ENCODE measurements around the gene LRMDA. TPM values are rescaled to one million over a fixed set of nuclear protein-coding genes. Genes with fewer than 3 reads are reported as not detected.

The LRMDA gene
- total RNA-seq, 1 donor from 2014 or later: 5.2 TPM

- Histone ChIP-seq H3F3A (ENCODE audit: low read depth) (no peaks in the 10 kb centered on the region), H3K79me2 (ENCODE audit: low read depth) (no peaks in the 10 kb centered on the region), H3K9ac (no peak overlapping the region), H3K4me3 (no peak overlapping the region), H2AFZ (replicated peaks) (no peak overlapping the region), H3K9me3 (ENCODE audit: low read depth) (no peaks in the 10 kb centered on the region), H3K36me3 (no peaks in the 10 kb centered on the region), H3K4me2 (no peak overlapping the region), H3K27ac (no peak overlapping the region), H4K20me1 (ENCODE audit: low read depth) (no peaks in the 10 kb centered on the region), H3K27me3 (no peaks in the 10 kb centered on the region), H3K4me1 (no peaks in the 10 kb centered on the region)
- TF ChIP-seq EZH2 (IDR thresholded peaks at IDR 0.05): no peak
- TF ChIP-seq CTCF (IDR thresholded peaks at IDR 0.05): no peak
- no peak for TF ChIP-seq EZH2phosphoT487 (IDR thresholded peaks at IDR 0.05)
- no peak for DNase-seq (ENCODE audit: low spot score)
- Mint-ChIP-seq H3K27me3 (ENCODE audit: insufficient read depth, low read depth) (peaks cover 4% of the 10 kb centered on the region), H3K4me3 (no peak overlapping the region), H3K4me1 (no peaks in the 10 kb centered on the region), H3K36me3 (no peaks in the 10 kb centered on the region), H3K9me3 (peaks cover 10% of the 10 kb centered on the region), H3K27ac (no peak overlapping the region)
Observed at GRCh38 chr10:75827587-75828021, 396.2 kb downstream of the LRMDA start.

- Mint-ChIP-seq H3K4me3 (no peak overlapping the region), H3K27me3 (ENCODE audit: insufficient read depth, low read depth) (no peaks in the 10 kb centered on the region), H3K36me3 (no peaks in the 10 kb centered on the region), H3K27ac (no peak overlapping the region), H3K9me3 (peaks cover 6% of the 10 kb centered on the region), H3K4me1 (no peaks in the 10 kb centered on the region)
- Histone ChIP-seq H2AFZ (replicated peaks) (peak overlapping the region; percentile 17), H3K9me3 (ENCODE audit: low read depth) (no peaks in the 10 kb centered on the region), H3K36me3 (no peaks in the 10 kb centered on the region), H3K27me3 (no peaks in the 10 kb centered on the region), H3K79me2 (ENCODE audit: low read depth) (no peaks in the 10 kb centered on the region), H3K4me1 (no peaks in the 10 kb centered on the region), H3F3A (ENCODE audit: low read depth) (no peaks in the 10 kb centered on the region), H3K27ac (no peak overlapping the region), H4K20me1 (ENCODE audit: low read depth) (no peaks in the 10 kb centered on the region), H3K4me3 (no peak overlapping the region), H3K4me2 (no peak overlapping the region), H3K9ac (no peak overlapping the region)
- DNase-seq (ENCODE audit: low spot score): no peak
- TF ChIP-seq CTCF (IDR thresholded peaks at IDR 0.05) (no peak), EZH2phosphoT487 (IDR thresholded peaks at IDR 0.05) (no peak), EZH2 (IDR thresholded peaks at IDR 0.05) (no peak)
Observed at GRCh38 chr10:75828413-75828812, 397.0 kb downstream of the LRMDA start.

- no peaks in the 10 kb centered on the region for H3K36me3 Mint-ChIP-seq
- H3K4me1 Mint-ChIP-seq: no peaks in the 10 kb centered on the region
- no peak overlapping the region for H3K27ac Mint-ChIP-seq
- H3K9me3 ChIP-seq (ENCODE audit: low read depth): no peaks in the 10 kb centered on the region
- H2AFZ ChIP-seq (replicated peaks): peak overlapping the region; percentile 1
- no peak overlapping the region for H3K27ac ChIP-seq
- H3K4me3 Mint-ChIP-seq: no peak overlapping the region
- H3K4me3 ChIP-seq: no peak overlapping the region
- no peaks in the 10 kb centered on the region for H3K27me3 Mint-ChIP-seq (ENCODE audit: insufficient read depth, low read depth)
- H3F3A ChIP-seq (ENCODE audit: low read depth): no peaks in the 10 kb centered on the region
- H3K36me3 ChIP-seq: no peaks in the 10 kb centered on the region
- H3K9ac ChIP-seq: no peak overlapping the region
- TF ChIP-seq CTCF (IDR thresholded peaks at IDR 0.05) (no peak), EZH2 (IDR thresholded peaks at IDR 0.05) (no peak), EZH2phosphoT487 (IDR thresholded peaks at IDR 0.05) (no peak)
- no peak overlapping the region for H3K4me2 ChIP-seq
- H3K9me3 Mint-ChIP-seq: peaks cover 3% of the 10 kb centered on the region
- no peaks in the 10 kb centered on the region for H3K27me3 ChIP-seq
- no peaks in the 10 kb centered on the region for H4K20me1 ChIP-seq (ENCODE audit: low read depth)
- no peak for DNase-seq (ENCODE audit: low spot score)
- H3K4me1 ChIP-seq: no peaks in the 10 kb centered on the region
- H3K79me2 ChIP-seq (ENCODE audit: low read depth): no peaks in the 10 kb centered on the region
Observed at GRCh38 chr10:75836064-75836463, 404.6 kb downstream of the LRMDA start.

Measured in neural progenitor cell (in vitro differentiated cells).